ENCODE data around the gene RGMB. TPM values are rescaled to one million over a fixed set of nuclear protein-coding genes. Genes with fewer than 3 reads are reported as not detected.

RGMB gene
- polyA plus RNA-seq, 5 donors = 15.7 to 17.8 (median 16.6) TPM

GRCh38 chr5:98765815-98766214 is 7.6 kb upstream of the RGMB start:
- no peak for DNase-seq

- DNase-seq = no peak
Observed at GRCh38 chr5:98767581-98767980, 5.9 kb upstream of the RGMB start.

GRCh38 chr5:98768160-98768959 is 5.1 kb upstream of the RGMB start:
- peak; percentile 32 to 44 for DNase-seq

- DNase-seq = no peak
Observed at GRCh38 chr5:98768960-98769209, 4.6 kb upstream of the RGMB start.

- DNase-seq = peak; percentile 45 to 47
Observed at GRCh38 chr5:98769210-98769958, 4.1 kb upstream of the RGMB start.

GRCh38 chr5:98769959-98770208 is 3.6 kb upstream of the RGMB start:
- DNase-seq = peak; percentile 20 to 35

- DNase-seq = peak; percentile 68 to 71
Observed at GRCh38 chr5:98770209-98770910, 3.1 kb upstream of the RGMB start.

- no peak for DNase-seq
Observed at GRCh38 chr5:98770911-98771322, 2.5 kb upstream of the RGMB start.

GRCh38 chr5:98771382-98772109 is 1.9 kb upstream of the RGMB start:
- DNase-seq = peak; percentile 81 to 85

- DNase-seq = no peak
Observed at GRCh38 chr5:98772415-98773213, 849 bp upstream of the RGMB start.

- no peak for DNase-seq
Observed at GRCh38 chr5:98773214-98773463, 324 bp upstream of the RGMB start.

GRCh38 chr5:98774192-98775033 is 950 bp downstream of the RGMB start:
- peak; percentile 61 to 75 for DNase-seq

GRCh38 chr5:98775246-98776065 is 2.0 kb downstream of the RGMB start:
- DNase-seq = no peak

GRCh38 chr5:98776066-98776705 is 2.7 kb downstream of the RGMB start:
- no peak for DNase-seq

GRCh38 chr5:98777295-98777694 is 3.8 kb downstream of the RGMB start:
- no peak for DNase-seq

- DNase-seq = no peak
Observed at GRCh38 chr5:98779264-98779877, 5.9 kb downstream of the RGMB start.

- no peak for DNase-seq
Observed at GRCh38 chr5:98780390-98780789, 6.9 kb downstream of the RGMB start.

GRCh38 chr5:98781520-98781919 is 8.1 kb downstream of the RGMB start:
- DNase-seq = no peak

- DNase-seq = no peak
Observed at GRCh38 chr5:98781964-98782363, 8.5 kb downstream of the RGMB start.

Measured in right lung (tissue), 5 donors.